Hindlimb muscle (tissue), 1 donor: ENCODE measurements around the gene EIF4EBP2. TPM values are rescaled to one million over a fixed set of nuclear protein-coding genes. Genes with fewer than 3 reads are reported as not detected.
A peak's percentile ranks its signal among the peaks of the same experiment; 100 is the strongest.

Experiments used
- DNase-seq: peaks from one replicate; pipeline ENCODE4 v3.0.0-alpha.2; 2013
- polyA plus RNA-seq: library from polyadenylated mRNA; unstranded; fragments of 120-200 nt; gene quantifications from one replicate; pipeline ENCODE4 v1.2.1, GENCODE V29; 2013; ENCODE audit not compliant: insufficient read length

EIF4EBP2 gene
- polyA plus RNA-seq, 1 donor, result 70.1 TPM

DNA sequence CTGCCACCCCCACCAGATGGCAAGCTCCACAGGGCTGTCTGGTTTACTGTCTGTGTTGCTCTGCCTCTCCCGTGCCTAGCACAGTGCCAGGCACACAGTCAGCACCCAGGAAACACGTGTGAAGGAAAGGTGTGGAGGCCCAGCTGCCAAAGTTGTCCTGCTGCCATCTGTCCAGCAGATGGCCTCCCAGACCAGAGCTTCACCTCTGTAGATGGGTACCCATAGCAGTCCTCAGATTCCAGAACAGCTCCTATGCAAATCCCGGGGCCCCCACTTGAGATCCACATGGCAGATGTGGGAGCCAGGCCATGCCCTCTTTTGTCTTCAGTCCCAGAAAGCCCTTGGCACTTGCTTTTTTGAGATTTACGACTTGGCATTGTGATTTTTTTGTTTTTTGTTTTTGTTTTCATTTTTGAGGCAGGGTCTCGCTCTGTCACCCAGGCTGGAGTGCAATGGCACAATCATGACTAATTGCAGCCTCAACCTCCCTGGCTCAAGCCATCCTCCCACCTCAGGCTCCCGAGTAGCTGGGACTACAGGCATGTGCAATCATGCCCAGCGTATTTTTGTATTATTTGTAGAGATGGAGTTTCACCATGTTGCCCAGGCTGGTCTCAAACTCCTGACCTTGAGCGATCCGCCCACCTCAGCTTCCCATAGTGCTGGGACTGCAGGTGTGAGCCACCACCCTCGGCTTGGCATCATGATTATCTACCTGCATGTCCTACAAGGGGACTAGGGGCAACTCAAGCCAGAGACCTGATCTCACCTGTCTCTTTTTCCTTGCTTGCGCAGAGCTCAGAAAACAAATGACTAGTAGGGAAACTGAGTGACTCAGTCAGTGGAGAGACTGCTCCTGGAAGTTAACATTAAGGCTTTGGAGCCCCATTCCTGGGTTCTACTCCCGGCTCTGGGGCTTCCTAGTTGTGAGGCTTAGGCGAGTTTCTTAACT lies 57.7 kb downstream of the EIF4EBP2 start:
- peak; percentile 59 for DNase-seq

DNA sequence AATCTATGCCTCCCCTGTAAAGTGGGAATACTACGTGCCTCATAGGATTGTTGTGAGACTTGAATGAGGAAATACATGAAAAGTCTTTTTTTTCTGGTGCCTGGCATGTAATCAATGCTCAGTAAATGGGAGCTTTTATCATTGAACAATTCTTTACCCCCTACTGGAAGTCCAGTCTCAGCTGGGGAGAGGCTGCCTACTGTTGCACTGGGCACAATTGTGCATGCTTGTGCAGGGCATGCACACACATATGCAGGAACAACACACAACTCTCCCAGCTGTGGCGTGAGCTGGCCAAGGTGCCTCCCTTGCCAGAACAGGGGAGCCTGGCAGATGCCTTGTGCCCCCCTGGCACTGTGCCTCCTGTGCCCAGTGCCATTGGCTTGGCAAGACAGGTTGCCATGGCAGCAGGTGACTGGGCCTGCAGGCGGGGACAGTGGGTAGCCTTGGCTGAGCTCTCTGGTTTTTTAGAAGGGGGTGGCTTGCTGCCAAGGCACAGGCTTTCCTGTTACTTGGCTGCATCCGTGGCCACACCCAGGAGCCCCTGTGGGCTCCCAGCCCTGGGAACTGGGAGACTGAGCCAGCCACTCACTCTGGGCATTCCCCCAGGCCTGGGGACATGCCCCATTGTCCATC lies 58.5 kb downstream of the EIF4EBP2 start:
- DNase-seq, result peak; percentile 60

DNA sequence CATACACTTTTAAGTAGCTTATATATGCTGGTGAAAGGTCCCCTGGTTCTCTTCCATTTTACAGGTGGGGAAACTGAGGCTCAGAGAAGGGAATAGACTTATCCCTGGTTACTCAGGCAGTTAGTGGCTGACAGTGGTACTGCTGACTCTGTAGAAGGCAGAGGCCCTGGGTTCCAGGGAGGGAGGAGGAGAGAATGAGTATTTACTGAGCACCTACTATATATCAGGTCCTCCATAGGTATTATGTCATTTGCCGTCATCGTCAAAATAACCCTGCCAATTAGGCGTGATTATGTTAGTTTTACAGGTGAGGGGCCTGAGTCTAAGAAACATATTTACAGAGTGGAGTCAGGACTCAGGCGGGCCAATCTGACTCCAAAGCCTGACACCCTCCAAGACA lies 61.3 kb downstream of the EIF4EBP2 start:
- DNase-seq, result no peak

DNA sequence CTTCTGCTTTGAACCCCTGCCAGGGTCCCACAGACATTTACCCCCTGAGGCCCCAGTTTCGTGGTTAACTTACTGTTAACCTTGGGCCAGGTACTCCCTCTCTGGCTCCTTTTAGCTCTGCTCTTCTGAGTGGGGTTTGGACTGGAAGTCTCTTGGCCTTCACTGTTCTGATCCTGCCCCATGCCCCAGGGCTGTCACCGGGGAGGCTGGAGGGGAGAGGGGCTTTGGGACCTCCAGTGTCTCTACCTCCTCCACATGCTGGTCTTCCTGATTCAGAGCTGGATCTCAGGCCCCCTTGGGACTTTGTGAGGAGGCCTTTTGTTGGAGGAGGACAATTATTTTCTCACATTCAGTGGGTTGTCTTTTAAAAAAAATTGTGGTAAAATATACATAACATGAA lies 61.9 kb downstream of the EIF4EBP2 start:
- no peak for DNase-seq

DNA sequence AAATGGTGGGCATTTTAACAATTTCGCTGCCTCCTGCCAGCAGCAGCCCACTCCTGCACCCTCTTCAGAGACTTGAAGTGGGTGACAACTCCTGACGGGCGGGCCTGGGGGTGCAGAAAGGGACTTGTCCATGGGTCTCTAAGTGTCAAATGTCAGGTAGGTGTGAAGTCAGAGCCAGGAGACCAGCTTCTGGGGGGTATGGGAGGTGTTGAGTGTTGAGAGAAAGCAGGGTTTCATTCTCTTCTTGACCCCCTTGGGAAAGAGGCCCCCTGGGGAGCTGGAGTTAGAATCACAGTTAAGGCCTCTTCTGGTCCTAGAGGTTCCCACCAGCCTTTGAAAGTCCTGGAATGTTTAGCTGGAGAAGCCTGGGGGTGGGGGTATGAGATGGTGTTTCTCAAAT lies 63.0 kb downstream of the EIF4EBP2 start:
- DNase-seq, result no peak

DNA sequence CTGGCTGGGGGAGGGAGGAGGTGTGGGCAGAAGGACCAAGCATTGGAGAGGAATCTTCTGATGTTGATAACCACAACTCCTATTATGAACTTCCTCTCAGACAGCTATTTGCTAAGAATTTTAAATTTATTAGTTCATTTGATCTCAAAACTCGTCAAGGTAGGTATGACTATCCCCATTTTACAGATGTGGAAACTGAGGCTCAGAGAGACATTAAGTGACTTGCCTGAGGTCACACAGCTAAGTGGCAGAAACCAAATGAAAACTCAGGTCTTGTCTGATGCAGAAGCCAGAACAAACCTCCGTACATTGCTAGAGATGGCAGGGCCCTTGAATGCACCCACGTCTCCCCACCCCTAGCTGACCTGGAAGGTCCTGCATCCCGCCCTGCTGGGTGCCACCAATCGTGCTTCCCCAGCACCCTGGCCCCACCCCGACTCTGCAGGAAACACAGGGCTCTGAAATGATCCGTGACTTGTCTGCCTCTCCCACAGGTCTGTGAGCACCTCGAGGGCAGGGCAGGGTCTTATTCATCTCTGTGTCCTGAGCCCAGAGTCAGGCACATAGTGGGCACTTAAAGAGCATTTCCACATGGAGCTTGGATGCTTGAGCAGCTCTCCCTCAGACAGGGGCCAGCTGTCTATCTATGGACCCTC lies 69.0 kb downstream of the EIF4EBP2 start:
- DNase-seq, result no peak

DNA sequence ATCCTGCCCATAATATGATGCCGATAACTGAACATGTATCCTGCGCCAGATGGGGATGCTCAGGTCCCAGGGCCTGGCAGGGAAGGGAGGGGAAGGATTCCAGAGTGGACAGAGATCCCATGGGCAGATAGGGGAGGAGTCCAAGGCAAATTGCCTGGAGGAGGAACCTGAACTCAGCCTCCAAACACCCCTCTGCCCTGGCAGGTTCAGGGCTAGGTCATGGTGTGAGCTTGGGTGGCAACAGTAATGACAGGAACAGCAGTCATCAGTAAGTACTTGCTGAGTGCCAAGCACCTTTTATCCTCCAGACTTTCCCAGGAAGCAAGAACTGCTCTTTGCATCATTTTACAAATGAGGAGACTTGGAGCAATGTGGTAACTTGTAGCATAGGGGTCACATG lies 70.8 kb downstream of the EIF4EBP2 start:
- DNase-seq, result no peak

DNA sequence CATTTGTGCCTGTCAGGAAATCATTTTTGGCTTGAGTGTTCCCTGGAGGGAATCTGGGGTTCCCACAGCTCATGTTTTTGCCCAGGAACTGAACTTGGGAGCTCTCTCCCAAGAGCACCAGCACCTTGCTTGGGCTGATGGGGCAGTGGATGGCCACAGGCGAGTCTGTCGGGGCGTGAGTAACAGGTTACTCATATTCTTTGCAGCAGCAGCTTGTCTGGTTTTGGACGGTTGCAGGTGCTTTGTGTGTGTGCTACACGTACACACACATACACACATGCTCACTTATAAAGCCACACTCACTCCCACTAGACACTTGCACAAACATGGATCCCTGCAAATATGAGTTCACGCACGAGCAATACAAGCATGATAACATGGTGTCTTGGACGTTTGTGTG lies 71.7 kb downstream of the EIF4EBP2 start:
- no peak for DNase-seq

DNA sequence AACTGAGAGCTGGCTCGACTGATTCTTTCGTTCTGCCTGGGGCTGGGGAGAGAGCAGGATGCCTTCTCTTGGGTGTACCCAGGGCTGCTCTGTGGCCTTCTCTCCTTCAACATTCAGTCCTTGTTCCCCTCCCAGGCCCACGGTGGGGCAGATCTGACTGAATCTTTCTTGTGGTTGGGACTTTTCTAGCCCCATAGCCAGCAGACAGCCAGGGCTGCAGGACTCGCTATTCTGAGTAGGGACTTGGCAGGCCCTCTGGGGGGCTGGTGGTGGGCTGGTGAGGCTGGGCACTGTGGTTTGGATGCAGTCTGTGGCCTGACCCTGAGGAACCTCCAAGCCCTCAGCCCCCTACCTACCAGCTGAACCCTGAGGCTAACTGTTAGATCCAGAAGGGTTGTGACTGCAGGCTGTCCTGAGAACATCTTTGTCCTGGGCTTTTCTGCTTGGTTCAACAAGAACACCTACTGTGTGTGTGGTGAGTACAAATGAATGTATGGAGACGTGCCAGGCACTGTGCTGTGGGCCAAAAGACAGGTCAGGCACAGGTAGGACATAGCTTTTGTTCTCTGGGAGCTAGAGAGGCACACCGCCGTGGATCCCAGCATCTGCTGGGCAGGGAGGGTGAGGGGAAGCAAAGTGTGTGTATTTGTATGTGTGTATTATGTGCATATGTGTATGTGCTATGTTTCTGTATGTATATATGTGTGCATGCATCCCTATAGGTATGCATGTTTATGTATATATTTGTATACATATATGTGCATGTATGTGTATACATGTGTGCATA lies 72.5 kb downstream of the EIF4EBP2 start:
- no peak for DNase-seq

DNA sequence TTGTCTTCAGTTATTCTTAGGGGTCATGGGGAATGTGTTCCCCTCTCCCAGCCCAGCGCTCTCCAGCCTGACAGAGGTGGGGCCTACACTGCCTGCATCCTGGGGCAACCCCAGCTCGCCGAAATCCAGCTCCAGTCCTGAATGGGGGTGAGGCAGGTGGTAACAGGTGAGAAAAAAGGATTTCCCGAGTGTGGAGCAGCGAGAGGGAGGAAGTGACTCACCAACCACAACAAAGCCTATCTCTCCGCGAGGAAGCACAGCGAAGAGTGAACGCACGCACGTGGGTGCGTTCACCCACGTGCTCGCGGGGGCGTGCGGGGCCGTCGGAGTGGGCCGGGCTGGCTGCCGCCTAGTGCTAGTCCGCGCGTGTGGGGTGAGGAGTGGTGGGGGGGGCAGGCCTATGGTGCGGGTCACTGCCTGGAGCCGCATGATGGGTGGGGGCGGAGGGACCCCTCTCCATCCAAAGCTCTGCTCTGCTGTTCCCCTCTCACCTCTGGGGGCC lies 73.8 kb downstream of the EIF4EBP2 start:
- no peak for DNase-seq

Other genes with a start within 250 kb of the EIF4EBP2 start
- gene SAR1A, start 233.6 kb upstream of the EIF4EBP2 start, polyA plus RNA-seq, result 91.9 TPM
- gene PPA1, start 170.7 kb upstream of the EIF4EBP2 start, polyA plus RNA-seq, result 75.0 TPM
- gene NPFFR1, start 120.1 kb upstream of the EIF4EBP2 start, polyA plus RNA-seq, result 0.09 TPM
- gene LRRC20, start 21.5 kb upstream of the EIF4EBP2 start, polyA plus RNA-seq, result 44.2 TPM
- 0.68 TPM for gene NODAL, start 37.5 kb downstream of the EIF4EBP2 start, polyA plus RNA-seq
- gene PALD1, start 74.6 kb downstream of the EIF4EBP2 start, polyA plus RNA-seq, result 22.7 TPM
- gene PRF1, start 198.6 kb downstream of the EIF4EBP2 start, polyA plus RNA-seq, result 0.74 TPM